H9 (cell line): Measurements from ENCODE around the gene SDR9C7. TPM values are rescaled to one million over a fixed set of nuclear protein-coding genes. Genes with fewer than 3 reads are reported as not detected.

ENCODE experiments used
- DNase-seq: peaks from one replicate; pipeline ENCODE4 v3.0.0-alpha.2; 2017
- H2AFZ ChIP-seq: one replicate; pipeline ENCODE4 v1.6.1; 2013; ENCODE audit warnings: mild to moderate bottlenecking, low read length, control low read depth, moderate library complexity
- H2AK5ac ChIP-seq: 2 replicates; pipeline ENCODE4 v1.6.1; 2013; ENCODE audit warnings: low read length, control low read depth, mixed read lengths; ENCODE audit not compliant: insufficient read length
- H2BK120ac ChIP-seq: one replicate; pipeline ENCODE4 v1.6.1; 2013; ENCODE audit warnings: low read depth, mild to moderate bottlenecking, low read length, control low read depth, inconsistent platforms; ENCODE audit not compliant: poor library complexity, severe bottlenecking
- H2BK12ac ChIP-seq: 2 replicates; pipeline ENCODE4 v1.6.1; 2013; ENCODE audit warnings: low read length, control low read depth, mixed read lengths, low read depth; ENCODE audit not compliant: insufficient read length
- H2BK15ac ChIP-seq: 2 replicates; pipeline ENCODE4 v1.6.1; 2013; ENCODE audit warnings: low read depth, low read length, control low read depth
- H2BK20ac ChIP-seq: one replicate; pipeline ENCODE4 v1.6.1; 2013; ENCODE audit warnings: low read depth, mild to moderate bottlenecking, low read length, control low read depth, inconsistent platforms; ENCODE audit not compliant: poor library complexity, severe bottlenecking
- H2BK5ac ChIP-seq: 2 replicates; pipeline ENCODE4 v1.6.1; 2013; ENCODE audit warnings: low read length, control low read depth, mixed read lengths; ENCODE audit not compliant: insufficient read length
- H3K14ac ChIP-seq: 2 replicates; pipeline ENCODE4 v1.6.1; 2013; ENCODE audit warnings: low read length, control low read depth; ENCODE audit not compliant: insufficient read depth
- H3K18ac ChIP-seq: 2 replicates; pipeline ENCODE4 v1.6.1; 2013; ENCODE audit warnings: low read depth, mild to moderate bottlenecking, mixed read lengths, low read length, control low read depth; ENCODE audit not compliant: insufficient read length
- H3K23ac ChIP-seq: 2 replicates; pipeline ENCODE4 v1.6.1; 2013; ENCODE audit warnings: low read length, control low read depth, mixed read lengths, low read depth; ENCODE audit not compliant: insufficient read length
- H3K23me2 ChIP-seq: 2 replicates; pipeline ENCODE4 v1.6.1; 2013; ENCODE audit warnings: low read depth, mild to moderate bottlenecking, mixed read lengths, low read length, control low read depth; ENCODE audit not compliant: insufficient read length, poor library complexity, severe bottlenecking
- H3K27ac ChIP-seq: 2 replicates; pipeline ENCODE4 v1.5.1; 2013; ENCODE audit warnings: low read length, control low read depth, mixed read lengths, low read depth; ENCODE audit not compliant: insufficient read length
- H3K27me3 ChIP-seq: 2 replicates; pipeline ENCODE4 v1.6.1; 2013; ENCODE audit warnings: low read length, control low read depth, inconsistent platforms; ENCODE audit not compliant: insufficient read depth
- H3K4ac ChIP-seq: 2 replicates; pipeline ENCODE4 v1.6.1; 2013; ENCODE audit warnings: low read depth, mild to moderate bottlenecking, control low read depth, inconsistent platforms, low read length, moderate library complexity
- H3K4me1 ChIP-seq: 2 replicates; pipeline ENCODE4 v1.6.1; 2013; ENCODE audit warnings: low read length, control low read depth, inconsistent platforms; ENCODE audit not compliant: insufficient read depth
- H3K4me2 ChIP-seq: 2 replicates; pipeline ENCODE4 v1.6.1; 2013; ENCODE audit warnings: low read length, control low read depth, mixed read lengths; ENCODE audit not compliant: insufficient read length, insufficient read depth
- H3K56ac ChIP-seq: 2 replicates; pipeline ENCODE4 v1.6.1; 2013; ENCODE audit warnings: low read depth, mild to moderate bottlenecking, mixed read lengths, low read length, control low read depth; ENCODE audit not compliant: insufficient read length
- H3K79me1 ChIP-seq: 2 replicates; pipeline ENCODE4 v1.6.1; 2013; ENCODE audit warnings: low read depth, mild to moderate bottlenecking, moderate library complexity, low read length, control low read depth, inconsistent platforms; ENCODE audit not compliant: insufficient read depth, poor library complexity, severe bottlenecking
- H3K79me2 ChIP-seq: 2 replicates; pipeline ENCODE4 v1.6.1; 2013; ENCODE audit warnings: low read length, control low read depth, inconsistent platforms; ENCODE audit not compliant: insufficient read depth
- H3K9ac ChIP-seq: 2 replicates; pipeline ENCODE4 v1.6.1; 2013; ENCODE audit warnings: low read length, control low read depth, mixed read lengths; ENCODE audit not compliant: insufficient read length; ENCODE audit errors: extremely low read depth
- H3K9me3 ChIP-seq: one replicate; pipeline ENCODE4 v1.6.1; 2013; ENCODE audit warnings: low read depth, low read length, inconsistent platforms; ENCODE audit not compliant: control insufficient read depth
- H3T11ph ChIP-seq: one replicate; pipeline ENCODE4 v1.6.1; 2013; ENCODE audit warnings: mild to moderate bottlenecking, low read length, control low read depth, inconsistent platforms
- H4K20me1 ChIP-seq: one replicate; pipeline ENCODE4 v1.6.1; 2013; ENCODE audit not compliant: control insufficient read depth, insufficient read length, insufficient read depth
- H4K5ac ChIP-seq: 2 replicates; pipeline ENCODE4 v1.6.1; 2013; ENCODE audit warnings: low read depth, mild to moderate bottlenecking, mixed read lengths, low read length, control low read depth; ENCODE audit not compliant: insufficient read length
- H4K8ac ChIP-seq: replicated peaks from 2 replicates; pipeline ENCODE4 v1.6.1; 2013; ENCODE audit warnings: low read length, control low read depth, mixed read lengths, low read depth; ENCODE audit not compliant: insufficient read length
- H4K91ac ChIP-seq: 2 replicates; pipeline ENCODE4 v1.6.1; 2013; ENCODE audit warnings: low read depth, mild to moderate bottlenecking, moderate library complexity, mixed read lengths, low read length, control low read depth; ENCODE audit not compliant: insufficient read length
- H3K27ac Mint-ChIP-seq, 3 experiments: 2 replicates in 2 of 3; 3 replicates in 1 of 3; pipeline ENCODE4 v1.8.0; 2020 to 2021; ENCODE audit warnings: mixed read lengths in 3 of 3, mild to moderate bottlenecking in 1 of 3, moderate library complexity in 1 of 3
- H3K27me3 Mint-ChIP-seq: 2 replicates; pipeline ENCODE4 v1.8.0; 2021; ENCODE audit warnings: low read depth, mild to moderate bottlenecking, moderate library complexity, mixed read lengths
- H3K36me3 Mint-ChIP-seq, 3 experiments: 2 replicates in 2 of 3; 3 replicates in 1 of 3; pipeline ENCODE4 v1.8.0; 2020 to 2021; ENCODE audit warnings: low read depth in 3 of 3, mixed read lengths in 3 of 3; ENCODE audit not compliant: insufficient read depth in 1 of 3
- H3K4me1 Mint-ChIP-seq, 2 experiments: 2 replicates each; pipeline ENCODE4 v1.8.0; 2020; ENCODE audit warnings: mixed read lengths in 2 of 2
- H3K4me3 Mint-ChIP-seq, 2 experiments: 2 replicates in 1 of 2; 3 replicates in 1 of 2; pipeline ENCODE4 v1.8.0; 2020 to 2021; ENCODE audit warnings: mild to moderate bottlenecking in 2 of 2, mixed read lengths in 2 of 2, moderate library complexity in 1 of 2
- H3K9me3 Mint-ChIP-seq, 2 experiments: 2 replicates in 1 of 2; 3 replicates in 1 of 2; pipeline ENCODE4 v1.8.0; 2020; ENCODE audit warnings: mild to moderate bottlenecking in 2 of 2, mixed read lengths in 2 of 2, moderate library complexity in 1 of 2
- CTCF ChIP-seq: fragments of 200-600 bp; sonication (generic); conservative IDR thresholded peaks from 3 replicates; pipeline ENCODE4 v1.8.0; 2021; ENCODE audit warnings: antibody characterized with exemption, mild to moderate bottlenecking
- WGBS: extraction: QIAGEN DNeasy Blood & Tissue Kit; methylation state at CpG from one replicate; pipeline ENCODE4 v1.1.7; 2013; ENCODE audit warnings: missing lambda C conversion rate, low lambda C conversion rate, mixed read lengths; ENCODE audit not compliant: insufficient read length; ENCODE audit errors: extremely low coverage; 5-methylcytosine and 5-hydroxymethylcytosine counted together
- total RNA-seq: library from RNA; stranded (reverse); gene quantifications from 2 replicates; pipeline ENCODE4 v1.2.1, GENCODE V29; 2021

Gene SDR9C7
- total RNA-seq, 1 experiment from 2014 or later: not detected

GRCh38 chr12:56979628-56980027 lies 45.4 kb upstream of the SDR9C7 start:
- H3K4me2 ChIP-seq: no peak overlapping the region
- no peaks in the 10 kb centered on the region for H3K9me3 ChIP-seq
- H3K56ac ChIP-seq: no peak overlapping the region
- Mint-ChIP-seq H3K27ac (0 out of 7 replicates have a peak overlapping the region, but pooled peaks of 1 of the 3 experiments have one; percentile 33), H3K9me3 (peaks cover 3 to 4% of the 10 kb centered on the region in 2 experiments; a peak in 3 of 5 replicates), H3K4me3 (no peak overlapping the region), H3K4me1 (no peaks in the 10 kb centered on the region), H3K36me3 (peaks cover 0 to 4% (median 0%) of the 10 kb centered on the region in 3 experiments; a peak in 2 of 7 replicates), H3K27me3 (no peaks in the 10 kb centered on the region; the same call in 1 of the 2 replicates)
- no peaks in the 10 kb centered on the region for H3K79me1 ChIP-seq
- H3K9ac ChIP-seq: no peak overlapping the region
- no peak overlapping the region for H3K18ac ChIP-seq
- H2AK5ac ChIP-seq: no peak overlapping the region
- H3K23me2 ChIP-seq: no peaks in the 10 kb centered on the region
- no peaks in the 10 kb centered on the region for H3K4me1 ChIP-seq
- H4K91ac ChIP-seq: no peak overlapping the region
- no peaks in the 10 kb centered on the region for H4K20me1 ChIP-seq
- no peak overlapping the region for H2BK15ac ChIP-seq
- H3K14ac ChIP-seq: no peak overlapping the region; the same call in 1 of the 2 replicates
- no CpG with 5 or more reads among the region's 3 CpGs for WGBS
- no peak overlapping the region for H2AFZ ChIP-seq
- no peak overlapping the region for H3K27ac ChIP-seq
- no peaks in the 10 kb centered on the region for H3K27me3 ChIP-seq
- H3K23ac ChIP-seq: no peak overlapping the region
- H4K5ac ChIP-seq: no peak overlapping the region
- H2BK120ac ChIP-seq: no peak overlapping the region
- H2BK20ac ChIP-seq: no peak overlapping the region
- no peak overlapping the region for H4K8ac ChIP-seq
- H3K4ac ChIP-seq: no peak overlapping the region
- DNase-seq: no peak
- no peak for TF ChIP-seq CTCF
- H3T11ph ChIP-seq: no peak overlapping the region
- no peak overlapping the region for H2BK5ac ChIP-seq
- no peak overlapping the region for H2BK12ac ChIP-seq
- no peaks in the 10 kb centered on the region for H3K79me2 ChIP-seq
